Colonic mucosa (tissue), 4 donors: ENCODE measurements around the gene MAP1LC3B. TPM values are rescaled to one million over a fixed set of nuclear protein-coding genes. Genes with fewer than 3 reads are reported as not detected.
"Not testable (repeated sequence)": the region's sequence is repeated elsewhere in the genome, so short reads cannot be mapped to it uniquely, and the experiment has no call there.

ENCODE experiments used
- DNase-seq: peaks from one replicate; pipeline ENCODE4 v3.0.0-alpha.2; 2020
- H3K27ac ChIP-seq: fragments of 200-600 bp; one replicate; pipeline ENCODE4 v1.8.0; 2021
- H3K27me3 ChIP-seq: fragments of 200-600 bp; one replicate; pipeline ENCODE4 v1.8.0; 2021
- H3K36me3 ChIP-seq: fragments of 200-600 bp; one replicate; pipeline ENCODE4 v1.8.0; 2021
- H3K4me1 ChIP-seq: fragments of 200-600 bp; one replicate; pipeline ENCODE4 v1.8.0; 2021; ENCODE audit warnings: mild to moderate bottlenecking
- H3K4me3 ChIP-seq: fragments of 200-600 bp; one replicate; pipeline ENCODE4 v1.8.0; 2021
- H3K9ac ChIP-seq, 2 donors: one replicate each; pipeline ENCODE4 v1.7.0; 2013; ENCODE audit warnings: control low read depth in 2 of 2, low read depth in 2 of 2, low read length in 2 of 2
- H3K9me3 ChIP-seq: fragments of 200-600 bp; one replicate; pipeline ENCODE4 v1.8.0; 2021
- CTCF ChIP-seq: fragments of 200-600 bp; IDR thresholded peaks from one replicate; pipeline ENCODE4 v1.8.0; 2022; ENCODE audit warnings: antibody characterized with exemption, mild to moderate bottlenecking
- intact Hi-C: fragments of 100-400 bp; cut with DNase I; formaldehyde crosslinking; loops from one replicate; pipeline ENCODE4 v1.14.1; 2022
- total RNA-seq, 2 donors: library from RNA; stranded (reverse); fragmentation: NEBNext Ultra II Directional in 1 of 2; extraction: Animal tissue kit (Norgen Biotek cat#: 25700) in 1 of 2; gene quantifications; one replicate each; pipeline ENCODE4 v1.2.1, GENCODE V29; 2021
- donor health status: healthy.
- donor health status: DM: no; HTN: no; CAD: no.
- donor health status: DM: no; HTN: no; CAD: no.

The MAP1LC3B gene
- total RNA-seq, 2 donors from 2014 or later: 45.0 to 83.0 TPM

- Histone ChIP-seq H3K9me3 (no peaks in the 10 kb centered on the region), H3K27ac (peak overlapping the region; percentile 6), H3K27me3 (no peaks in the 10 kb centered on the region), H3K9ac (peak overlapping the region in 1 of 2 donors; percentile 79), H3K36me3 (no peaks in the 10 kb centered on the region), H3K4me1 (peaks cover 13% of the 10 kb centered on the region), H3K4me3 (no peak overlapping the region)
- intact Hi-C loops: no loop called here
- TF ChIP-seq CTCF: no peak
- DNase-seq: no peak
These were observed 11.7 kb upstream of the MAP1LC3B start for GRCh38 chr16:87380403-87380802.

GRCh38 chr16:87380881-87381280 lies 11.3 kb upstream of the MAP1LC3B start:
- Histone ChIP-seq H3K4me3 (no peak overlapping the region), H3K36me3 (no peaks in the 10 kb centered on the region), H3K9me3 (no peaks in the 10 kb centered on the region), H3K9ac (peak overlapping the region; percentile 8 to 79), H3K4me1 (peaks cover 13% of the 10 kb centered on the region), H3K27me3 (no peaks in the 10 kb centered on the region), H3K27ac (no peak overlapping the region)
- intact Hi-C loops: no loop called here
- no peak for DNase-seq
- TF ChIP-seq CTCF: no peak

- H3K27ac ChIP-seq: peak overlapping the region; percentile 75
These were observed 9.9 kb upstream of the MAP1LC3B start for GRCh38 chr16:87382023-87382785.

GRCh38 chr16:87383505-87384161 lies 8.5 kb upstream of the MAP1LC3B start, which contains the start of gene FBXO31:
Gene FBXO31 (minus strand): TSS chr16:87383776. CDS start chr16:87383744, 32 bp downstream.
- intact Hi-C loops: no loop called here
- H3K36me3 ChIP-seq: no peaks in the 10 kb centered on the region
- no peaks in the 10 kb centered on the region for H3K27me3 ChIP-seq
- peaks cover 20% of the 10 kb centered on the region for H3K4me1 ChIP-seq
- DNase-seq: peak; percentile 89
- peak within 1 kb of the TSS; percentile 68 to 79 for H3K9ac ChIP-seq
- TF ChIP-seq CTCF: no peak
- H3K4me3 ChIP-seq: peak within 1 kb of the TSS; percentile 53
- no peaks in the 10 kb centered on the region for H3K9me3 ChIP-seq
- H3K27ac ChIP-seq: peak within 1 kb of the TSS; percentile 75

More at GRCh38 chr16:87382023-87382785, 9.9 kb upstream of the MAP1LC3B start:
- H3K4me1 ChIP-seq: peaks cover 16% of the 10 kb centered on the region
- H3K9me3 ChIP-seq: no peaks in the 10 kb centered on the region
- peak; percentile 50 for DNase-seq
- H3K4me3 ChIP-seq: peak overlapping the region; percentile 53
- intact Hi-C loops: no loop called here
- H3K36me3 ChIP-seq: no peaks in the 10 kb centered on the region
- H3K27me3 ChIP-seq: no peaks in the 10 kb centered on the region
- no peak for TF ChIP-seq CTCF
- peak overlapping the region; percentile 58 to 79 for H3K9ac ChIP-seq

- peak; percentile 60 for DNase-seq
- Histone ChIP-seq H3K27ac (peak overlapping the region; percentile 75), H3K36me3 (no peaks in the 10 kb centered on the region), H3K9me3 (no peaks in the 10 kb centered on the region), H3K4me3 (peak overlapping the region; percentile 53), H3K27me3 (no peaks in the 10 kb centered on the region), H3K4me1 (peaks cover 20% of the 10 kb centered on the region), H3K9ac (peak overlapping the region; percentile 68 to 78)
- intact Hi-C loops: no loop called here
- TF ChIP-seq CTCF: no peak
These were observed 7.8 kb upstream of the MAP1LC3B start for GRCh38 chr16:87384162-87384874.

- H3K27me3 ChIP-seq, H3K9me3 ChIP-seq, DNase-seq, intact Hi-C loops, H3K36me3 ChIP-seq: not testable (repeated sequence)
- peak overlapping the region in 1 of 2 donors; percentile 68 for H3K9ac ChIP-seq
- peak overlapping the region; percentile 75 for H3K27ac ChIP-seq
- H3K4me3 ChIP-seq: peak overlapping the region; percentile 53
- H3K4me1 ChIP-seq: peaks cover 20% of the 10 kb centered on the region
These were observed 7.3 kb upstream of the MAP1LC3B start for GRCh38 chr16:87384875-87385167.
